Measurements from ENCODE around the gene CPLANE2.

CPLANE2 gene

DNA sequence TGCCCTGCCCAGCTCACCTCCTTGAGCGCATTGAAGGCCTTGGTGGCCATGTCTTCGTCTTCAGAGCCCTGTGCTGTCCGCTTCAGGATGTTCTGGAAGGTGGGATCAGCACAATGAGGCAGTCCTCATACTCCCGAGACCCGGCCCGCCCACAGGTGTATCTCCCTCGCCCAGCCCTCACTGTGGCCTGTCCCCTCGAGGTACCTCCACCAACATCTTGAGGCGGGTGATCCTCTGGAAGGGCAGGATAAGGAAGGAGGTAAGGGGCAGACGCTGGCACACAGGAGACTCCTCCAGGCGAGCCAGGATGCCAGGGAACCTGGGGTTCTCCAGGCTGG is 31.7 kb downstream of the CPLANE2 start:
- Histone ChIP-seq H3K9ac (ENCODE audit: low read length) (no peak overlapping the region), H3K4me1 (ENCODE audit: low read length) (no peaks in the 10 kb centered on the region; the same call in 1 of the 2 replicates), H3K79me2 (ENCODE audit: low read length) (no peaks in the 10 kb centered on the region), H3K27ac (ENCODE audit: low read length) (no peak overlapping the region), H4K20me1 (ENCODE audit: insufficient read depth, low read length) (no peaks in the 10 kb centered on the region), H3F3A (ENCODE audit: insufficient read depth, low read length) (peaks cover 4% of the 10 kb centered on the region; the same call in 1 of the 2 replicates), H3K4me3 (ENCODE audit: low read length) (no peak overlapping the region), H3K9me2 (replicated peaks; ENCODE audit: insufficient read depth, low read length) (no peaks in the 10 kb centered on the region), H3K27me3 (replicated peaks; ENCODE audit: insufficient read depth, low read length) (no peaks in the 10 kb centered on the region), H3K9me3 (replicated peaks; ENCODE audit: insufficient read depth, low read length) (no peaks in the 10 kb centered on the region), H3K36me3 (replicated peaks; ENCODE audit: insufficient read depth, low read length) (no peaks in the 10 kb centered on the region), H3K4me2 (ENCODE audit: low read depth, low read length) (no peak overlapping the region), H2AFZ (ENCODE audit: low read length) (no peak overlapping the region)
- TF ChIP-seq, protein P1, sequence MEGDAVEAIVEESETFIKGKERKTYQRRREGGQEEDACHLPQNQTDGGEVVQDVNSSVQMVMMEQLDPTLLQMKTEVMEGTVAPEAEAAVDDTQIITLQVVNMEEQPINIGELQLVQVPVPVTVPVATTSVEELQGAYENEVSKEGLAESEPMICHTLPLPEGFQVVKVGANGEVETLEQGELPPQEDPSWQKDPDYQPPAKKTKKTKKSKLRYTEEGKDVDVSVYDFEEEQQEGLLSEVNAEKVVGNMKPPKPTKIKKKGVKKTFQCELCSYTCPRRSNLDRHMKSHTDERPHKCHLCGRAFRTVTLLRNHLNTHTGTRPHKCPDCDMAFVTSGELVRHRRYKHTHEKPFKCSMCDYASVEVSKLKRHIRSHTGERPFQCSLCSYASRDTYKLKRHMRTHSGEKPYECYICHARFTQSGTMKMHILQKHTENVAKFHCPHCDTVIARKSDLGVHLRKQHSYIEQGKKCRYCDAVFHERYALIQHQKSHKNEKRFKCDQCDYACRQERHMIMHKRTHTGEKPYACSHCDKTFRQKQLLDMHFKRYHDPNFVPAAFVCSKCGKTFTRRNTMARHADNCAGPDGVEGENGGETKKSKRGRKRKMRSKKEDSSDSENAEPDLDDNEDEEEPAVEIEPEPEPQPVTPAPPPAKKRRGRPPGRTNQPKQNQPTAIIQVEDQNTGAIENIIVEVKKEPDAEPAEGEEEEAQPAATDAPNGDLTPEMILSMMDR (IDR thresholded peaks at IDR 0.05; ENCODE audit: low read length): no peak
- no peak for TF ChIP-seq EZH2phosphoT487 (IDR thresholded peaks at IDR 0.05; ENCODE audit: low read length)
- no peak for TF ChIP-seq EZH2 (optimal IDR thresholded peaks at IDR 0.05; ENCODE audit: low read depth, low read length)
- DNase-seq: no peak

- Histone ChIP-seq H3F3A (ENCODE audit: insufficient read depth, low read length) (peaks cover 4% of the 10 kb centered on the region; the same call in 1 of the 2 replicates), H3K4me1 (ENCODE audit: low read length) (no peaks in the 10 kb centered on the region; the same call in 1 of the 2 replicates), H3K27ac (ENCODE audit: low read length) (no peak overlapping the region), H3K9me3 (replicated peaks; ENCODE audit: insufficient read depth, low read length) (no peaks in the 10 kb centered on the region), H2AFZ (ENCODE audit: low read length) (no peak overlapping the region), H3K4me3 (ENCODE audit: low read length) (no peak overlapping the region), H3K9ac (ENCODE audit: low read length) (no peak overlapping the region), H3K4me2 (ENCODE audit: low read depth, low read length) (no peak overlapping the region), H3K9me2 (replicated peaks; ENCODE audit: insufficient read depth, low read length) (no peaks in the 10 kb centered on the region), H3K36me3 (replicated peaks; ENCODE audit: insufficient read depth, low read length) (no peaks in the 10 kb centered on the region), H3K27me3 (replicated peaks; ENCODE audit: insufficient read depth, low read length) (no peaks in the 10 kb centered on the region), H3K79me2 (ENCODE audit: low read length) (no peaks in the 10 kb centered on the region), H4K20me1 (ENCODE audit: insufficient read depth, low read length) (no peaks in the 10 kb centered on the region)
- TF ChIP-seq EZH2phosphoT487 (IDR thresholded peaks at IDR 0.05; ENCODE audit: low read length): no peak
- TF ChIP-seq, protein P1 (IDR thresholded peaks at IDR 0.05; ENCODE audit: low read length): peak; percentile 43
- no peak for TF ChIP-seq EZH2 (optimal IDR thresholded peaks at IDR 0.05; ENCODE audit: low read depth, low read length)
- no peak for DNase-seq
Observed at GRCh38 chr1:16204634-16205333, 32.2 kb downstream of the CPLANE2 start.

GRCh38 chr1:16204216-16204615 is 32.8 kb downstream of the CPLANE2 start:
- Histone ChIP-seq H2AFZ (ENCODE audit: low read length) (no peak overlapping the region), H3K79me2 (ENCODE audit: low read length) (no peaks in the 10 kb centered on the region), H3K27me3 (replicated peaks; ENCODE audit: insufficient read depth, low read length) (no peaks in the 10 kb centered on the region), H3K27ac (ENCODE audit: low read length) (no peak overlapping the region), H3K4me2 (ENCODE audit: low read depth, low read length) (no peak overlapping the region), H3K36me3 (replicated peaks; ENCODE audit: insufficient read depth, low read length) (no peaks in the 10 kb centered on the region), H3K9me2 (replicated peaks; ENCODE audit: insufficient read depth, low read length) (no peaks in the 10 kb centered on the region), H3K9ac (ENCODE audit: low read length) (no peak overlapping the region), H3K4me1 (ENCODE audit: low read length) (no peaks in the 10 kb centered on the region; the same call in 1 of the 2 replicates), H4K20me1 (ENCODE audit: insufficient read depth, low read length) (no peaks in the 10 kb centered on the region), H3K9me3 (replicated peaks; ENCODE audit: insufficient read depth, low read length) (no peaks in the 10 kb centered on the region), H3F3A (ENCODE audit: insufficient read depth, low read length) (peaks cover 4% of the 10 kb centered on the region; the same call in 1 of the 2 replicates), H3K4me3 (ENCODE audit: low read length) (no peak overlapping the region)
- no peak for TF ChIP-seq EZH2phosphoT487 (IDR thresholded peaks at IDR 0.05; ENCODE audit: low read length)
- no peak for TF ChIP-seq EZH2 (optimal IDR thresholded peaks at IDR 0.05; ENCODE audit: low read depth, low read length)
- TF ChIP-seq, protein P1 (IDR thresholded peaks at IDR 0.05; ENCODE audit: low read length): no peak
- no peak for DNase-seq

Measured in MM.1S (cell line).